ENCODE measurements around the gene SNX6.

DNA sequence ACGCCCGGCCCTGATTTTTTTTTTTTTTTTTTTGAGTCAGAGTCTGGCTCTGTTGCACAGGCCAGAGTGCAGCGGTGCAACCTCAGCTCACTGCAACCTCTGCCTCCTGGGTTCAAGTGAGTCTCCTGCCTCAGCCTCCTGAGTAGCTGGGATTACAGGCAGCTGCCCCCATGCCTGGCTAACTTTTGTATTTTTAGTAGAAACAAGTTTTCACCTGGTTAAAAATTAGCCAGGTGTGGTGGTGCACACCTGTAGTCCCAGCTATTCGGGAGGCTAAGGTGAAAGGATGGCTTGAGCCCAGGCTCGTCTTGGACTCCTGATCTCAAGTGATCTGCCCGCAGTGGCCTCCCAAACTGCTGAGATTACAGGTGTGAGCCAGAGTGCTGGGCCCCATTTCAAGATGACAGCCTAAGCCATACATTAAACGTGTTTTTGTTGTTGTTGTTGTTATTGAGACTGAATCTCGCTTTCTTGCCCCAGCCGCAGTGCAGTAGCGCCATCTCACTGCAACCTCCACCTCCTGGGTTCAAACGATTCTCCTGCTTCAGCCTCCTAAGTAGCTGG lies 47.7 kb downstream of the SNX6 start:
- TF ChIP-seq FOXA1 (IDR thresholded peaks at IDR 0.05) (no peak), TARDBP (IDR thresholded peaks at IDR 0.05) (no peak), FOXK2 (IDR thresholded peaks at IDR 0.05) (no peak)
